AG10803 (cell line): ENCODE measurements around the gene GNLY.

Experiments
- DNase-seq: peaks from one replicate; pipeline ENCODE4 v3.0.0; 2010; ENCODE audit warnings: low read depth
- H3K4me3 ChIP-seq: 2 replicates; pipeline ENCODE4 v1.5.1; 2011; ENCODE audit warnings: mild to moderate bottlenecking, low read length, control low read depth
- CTCF ChIP-seq: conservative IDR thresholded peaks from 2 replicates; pipeline ENCODE4 v1.5.1; 2011; ENCODE audit warnings: mild to moderate bottlenecking, low read length, control low read depth, inconsistent platforms

Gene GNLY

GRCh38 chr2:85746321-85747004 is 52.3 kb downstream of the GNLY start:
- TF ChIP-seq CTCF, result no peak
- no peak for DNase-seq
- H3K4me3 ChIP-seq, result no peak overlapping the region

- no peak for DNase-seq
- TF ChIP-seq CTCF, result no peak
- no peak overlapping the region for H3K4me3 ChIP-seq
Measured at GRCh38 chr2:85747441-85747840, 53.3 kb downstream of the GNLY start.

- DNase-seq, result no peak
- TF ChIP-seq CTCF, result no peak
- no peak overlapping the region for H3K4me3 ChIP-seq
Measured at GRCh38 chr2:85748039-85748734, 54.0 kb downstream of the GNLY start.
